ENCODE results near the gene WDR91. TPM values are rescaled to one million over a fixed set of nuclear protein-coding genes. Genes with fewer than 3 reads are reported as not detected.
A peak's percentile ranks its signal among the peaks of the same experiment; 100 is the strongest.

Gene WDR91
- total and polyA plus RNA-seq, 7 experiments from 2014 or later, result 3.5 to 59.2 (median 29.6) TPM

- POLR2A ChIA-PET, result interaction anchor here (0.9 to 8.4 kb wide), 3 partner anchors 15 to 165 kb away, joined by 4 to 183 read pairs (median 10); partner anchors contain the start of genes AGBL3 and CYREN
- intact Hi-C loops (cut with micrococcal nuclease), result no loop called here
- peak overlapping the region; percentile 3 to 95 (median 74) for H3K4me3 Mint-ChIP-seq
- peaks cover 0 to 4% (median 0%) of the 10 kb centered on the region in 3 experiments for H3K36me3 ChIP-seq (ENCODE audit: control insufficient read depth in 2 of 3, insufficient read depth in 3 of 3, low read length in 3 of 3)
- peaks cover 28% of the 10 kb centered on the region in 2 donors for H3K4me1 ChIP-seq (ENCODE audit: control insufficient read depth in 2 of 2, insufficient read depth in 2 of 2, low read length in 2 of 2)
- DNase-seq (no peak), ATAC-seq (peak; percentile 19)
- CTCF ChIA-PET, result interaction anchor here (1.3 to 1.5 kb wide), 2 partner anchors 20 to 165 kb away, joined by 5 read pairs; partner anchors contain the start of genes AGBL3 and CYREN
- no peak overlapping the region for H3K27ac ChIP-seq (ENCODE audit: low read depth, low read length)
- peaks cover 47 to 78% (median 73%) of the 10 kb centered on the region in 7 donors for H3K4me1 Mint-ChIP-seq
- peaks cover 25 to 68% (median 50%) of the 10 kb centered on the region in 5 donors for H3K36me3 Mint-ChIP-seq
- peaks cover 9 to 38% (median 23%) of the 10 kb centered on the region in 11 donors for H3K9me3 Mint-ChIP-seq
- peak overlapping the region; percentile 67 to 99 (median 78) for H3K27ac Mint-ChIP-seq
- no peaks in the 10 kb centered on the region for H3K27me3 Mint-ChIP-seq
- H3K27me3 ChIP-seq (ENCODE audit: control insufficient read depth in 2 of 2, insufficient read depth in 2 of 2, low read length in 2 of 2), result no peaks in the 10 kb centered on the region
- H3K9me3 ChIP-seq (ENCODE audit: control insufficient read depth in 2 of 3, low read length in 3 of 3), result peaks cover 0 to 15% (median 9%) of the 10 kb centered on the region in 3 experiments
- H3K4me3 ChIP-seq (ENCODE audit: low read length), result no peak overlapping the region
These were observed 60.2 kb downstream of the WDR91 start for GRCh38 chr7:135151132-135151531.

- H3K36me3 ChIP-seq (ENCODE audit: control insufficient read depth in 2 of 3, insufficient read depth in 3 of 3, low read length in 3 of 3), result peaks cover 0 to 4% (median 0%) of the 10 kb centered on the region in 3 experiments
- peak overlapping the region; percentile 46 to 99 (median 78) for H3K27ac Mint-ChIP-seq
- DNase-seq, result no peak
- H3K4me3 ChIP-seq (ENCODE audit: low read length), result no peak overlapping the region
- H3K9me3 ChIP-seq (ENCODE audit: control insufficient read depth in 2 of 3, low read length in 3 of 3), result peaks cover 0 to 6% (median 2%) of the 10 kb centered on the region in 3 experiments
- peaks cover 7 to 29% (median 18%) of the 10 kb centered on the region in 11 donors for H3K9me3 Mint-ChIP-seq
- intact Hi-C loops (cut with micrococcal nuclease), result no loop called here
- H3K27me3 Mint-ChIP-seq, result no peaks in the 10 kb centered on the region
- ChIA-PET CTCF (interaction anchor here (1.3 to 1.5 kb wide), 3 partner anchors 21 to 164 kb away, joined by 5 to 6 read pairs (median 5); partner anchors contain the start of genes AGBL3 and CYREN), POLR2A (interaction anchor here (0.9 to 8.4 kb wide), 3 partner anchors 16 to 164 kb away, joined by 4 to 183 read pairs (median 10); partner anchors contain the start of genes AGBL3 and CYREN)
- H3K4me1 ChIP-seq (ENCODE audit: control insufficient read depth in 2 of 2, insufficient read depth in 2 of 2, low read length in 2 of 2), result peaks cover 31 to 37% of the 10 kb centered on the region in 2 donors
- no peak for ATAC-seq
- H3K4me1 Mint-ChIP-seq, result peaks cover 52 to 84% (median 78%) of the 10 kb centered on the region in 7 donors
- H3K27ac ChIP-seq (ENCODE audit: low read depth, low read length), result no peak overlapping the region
- H3K27me3 ChIP-seq (ENCODE audit: control insufficient read depth in 2 of 2, insufficient read depth in 2 of 2, low read length in 2 of 2), result no peaks in the 10 kb centered on the region
- H3K4me3 Mint-ChIP-seq, result peak overlapping the region; percentile 52 to 95 (median 91)
- H3K36me3 Mint-ChIP-seq, result peaks cover 22 to 61% (median 42%) of the 10 kb centered on the region in 5 donors
These were observed 61.1 kb downstream of the WDR91 start for GRCh38 chr7:135150072-135150782.

- H3K4me1 Mint-ChIP-seq, result peaks cover 41 to 74% (median 70%) of the 10 kb centered on the region in 7 donors
- DNase-seq (peak in 8 of 9 donors; percentile 56 to 88 (median 80)), ATAC-seq (peak; percentile 84)
- H3K27ac Mint-ChIP-seq, result peak within 1 kb of the TSS; percentile 93 to 99 (median 97)
- H3K9me3 Mint-ChIP-seq, result peaks cover 0 to 7% (median 4%) of the 10 kb centered on the region in 11 donors
- Histone ChIP-seq H3K4me3 (ENCODE audit: low read length) (peak within 1 kb of the TSS; percentile 71), H3K9me3 (ENCODE audit: control insufficient read depth in 2 of 3, low read length in 3 of 3) (no peaks in the 10 kb centered on the region), H3K36me3 (ENCODE audit: control insufficient read depth in 2 of 3, insufficient read depth in 3 of 3, low read length in 3 of 3) (peaks cover 0 to 4% (median 0%) of the 10 kb centered on the region in 3 experiments), H3K27me3 (ENCODE audit: control insufficient read depth in 2 of 2, insufficient read depth in 2 of 2, low read length in 2 of 2) (no peaks in the 10 kb centered on the region), H3K27ac (ENCODE audit: low read depth, low read length) (peak within 1 kb of the TSS; percentile 90), H3K4me1 (ENCODE audit: control insufficient read depth in 2 of 2, insufficient read depth in 2 of 2, low read length in 2 of 2) (peaks cover 31 to 38% of the 10 kb centered on the region in 2 donors)
- no peaks in the 10 kb centered on the region for H3K27me3 Mint-ChIP-seq
- peak within 1 kb of the TSS; percentile 83 to 95 (median 92) for H3K4me3 Mint-ChIP-seq
- intact Hi-C loops (cut with micrococcal nuclease), result loop anchor here (1.0 to 5.0 kb wide), 12 partner anchors 11 to 831 kb away; partner anchors contain the start of genes AGBL3 (in 2 of the 2), AKR1B1 (in 2 of the 2), BPGM (in 2 of the 2) and CYREN (in 2 of the 2)
- peaks cover 5 to 45% (median 23%) of the 10 kb centered on the region in 5 donors for H3K36me3 Mint-ChIP-seq
- ChIA-PET POLR2A (interaction anchor here (0.6 to 8.4 kb wide), 19 partner anchors 10 to 831 kb away, joined by 3 to 183 read pairs (median 3); partner anchors contain the start of genes AGBL3, BPGM, CYREN and SLC35B4), CTCF (interaction anchor here (0.6 to 3.3 kb wide), 6 partner anchors 10 to 513 kb away, joined by 3 to 31 read pairs (median 4); partner anchors contain the start of genes AGBL3 and CYREN)
These were observed 63.2 kb downstream of the WDR91 start, which contains the start of gene TMEM140 for GRCh38 chr7:135147899-135148721. Gene TMEM140, plus strand, starts transcription at chr7:135148072. Its CDS starts 16,370 bp downstream, at chr7:135164442.

GRCh38 chr7:135147341-135147898 lies 63.9 kb downstream of the WDR91 start:
- peak overlapping the region; percentile 83 to 95 (median 92) for H3K4me3 Mint-ChIP-seq
- H3K36me3 Mint-ChIP-seq, result peaks cover 0 to 41% (median 16%) of the 10 kb centered on the region in 5 donors
- ChIA-PET CTCF (interaction anchor here (0.6 to 3.3 kb wide), 7 partner anchors 10 to 512 kb away, joined by 3 to 31 read pairs (median 4); partner anchors contain the start of genes AGBL3 and CYREN), POLR2A (interaction anchor here (0.6 to 8.4 kb wide), 17 partner anchors 10 to 830 kb away, joined by 3 to 183 read pairs (median 4); partner anchors contain the start of genes AGBL3, BPGM, CYREN and SLC35B4)
- peak overlapping the region; percentile 90 for H3K27ac ChIP-seq (ENCODE audit: low read depth, low read length)
- H3K4me1 ChIP-seq (ENCODE audit: control insufficient read depth in 2 of 2, insufficient read depth in 2 of 2, low read length in 2 of 2), result peaks cover 31 to 38% of the 10 kb centered on the region in 2 donors
- ATAC-seq (peak; percentile 21), DNase-seq (peak in 7 of 9 donors; percentile 26 to 58 (median 44))
- no peaks in the 10 kb centered on the region for H3K9me3 ChIP-seq (ENCODE audit: control insufficient read depth in 2 of 3, low read length in 3 of 3)
- no peaks in the 10 kb centered on the region for H3K36me3 ChIP-seq (ENCODE audit: control insufficient read depth in 2 of 3, insufficient read depth in 3 of 3, low read length in 3 of 3)
- intact Hi-C loops (cut with micrococcal nuclease), result loop anchor here (1.0 to 5.0 kb wide), 5 partner anchors 12 to 831 kb away; partner anchors contain the start of genes AKR1B1 (in 1 of the 2), CYREN (in 1 of the 2) and SLC35B4 (in 1 of the 2)
- peaks cover 41 to 70% (median 64%) of the 10 kb centered on the region in 7 donors for H3K4me1 Mint-ChIP-seq
- H3K27me3 Mint-ChIP-seq, result no peaks in the 10 kb centered on the region
- peak overlapping the region; percentile 71 for H3K4me3 ChIP-seq (ENCODE audit: low read length)
- H3K27ac Mint-ChIP-seq, result peak overlapping the region; percentile 93 to 99 (median 97)
- H3K9me3 Mint-ChIP-seq, result peaks cover 0 to 5% (median 0%) of the 10 kb centered on the region in 11 donors
- no peaks in the 10 kb centered on the region for H3K27me3 ChIP-seq (ENCODE audit: control insufficient read depth in 2 of 2, insufficient read depth in 2 of 2, low read length in 2 of 2)

- DNase-seq (no peak), ATAC-seq (no peak)
- Histone ChIP-seq H3K9me3 (ENCODE audit: control insufficient read depth in 2 of 3, low read length in 3 of 3) (no peaks in the 10 kb centered on the region), H3K4me3 (ENCODE audit: low read length) (no peak overlapping the region), H3K4me1 (ENCODE audit: control insufficient read depth in 2 of 2, insufficient read depth in 2 of 2, low read length in 2 of 2) (peaks cover 20 to 21% of the 10 kb centered on the region in 2 donors), H3K27me3 (ENCODE audit: control insufficient read depth in 2 of 2, insufficient read depth in 2 of 2, low read length in 2 of 2) (no peaks in the 10 kb centered on the region), H3K36me3 (ENCODE audit: control insufficient read depth in 2 of 3, insufficient read depth in 3 of 3, low read length in 3 of 3) (no peaks in the 10 kb centered on the region), H3K27ac (ENCODE audit: low read depth, low read length) (no peak overlapping the region)
- H3K9me3 Mint-ChIP-seq, result peaks cover 0 to 11% (median 2%) of the 10 kb centered on the region in 11 donors
- intact Hi-C loops (cut with micrococcal nuclease), result no loop called here
- ChIA-PET POLR2A (interaction anchor here (1.5 to 8.4 kb wide), 2 partner anchors 22 to 157 kb away, joined by 6 to 183 read pairs; partner anchors contain the start of genes AGBL3 and CYREN), CTCF (interaction anchor here (1.5 kb wide), 1 partner anchor 157 kb away, joined by 5 read pairs; the partner anchor contains the start of gene AGBL3)
- peaks cover 0 to 24% (median 12%) of the 10 kb centered on the region in 5 donors for H3K36me3 Mint-ChIP-seq
- peaks cover 0 to 8% (median 0%) of the 10 kb centered on the region in 5 donors for H3K27me3 Mint-ChIP-seq
- peaks cover 20 to 42% (median 33%) of the 10 kb centered on the region in 7 donors for H3K4me1 Mint-ChIP-seq
- H3K4me3 Mint-ChIP-seq, result peak overlapping the region in 2 of 10 donors; percentile 54 to 58
- H3K27ac Mint-ChIP-seq, result peak overlapping the region in 5 of 9 donors; percentile 57 to 99 (median 71)
These were observed 67.2 kb downstream of the WDR91 start for GRCh38 chr7:135143885-135144668.
